SU-DHL-6 (cell line): ENCODE data around the gene CASQ2.

Source experiments
- H2AFZ ChIP-seq: fragments of 200-600 bp; sonication (generic); 2 replicates; pipeline ENCODE4 v1.6.1; 2014; ENCODE audit warnings: low read depth, mild to moderate bottlenecking, moderate library complexity, mixed read lengths, antibody characterized with exemption, low read length; ENCODE audit not compliant: severe bottlenecking
- H3F3A ChIP-seq: fragments of 200-600 bp; shearing (Covaris generic); 2 replicates; pipeline ENCODE4 v1.6.0; 2016; ENCODE audit warnings: antibody characterized with exemption, mild to moderate bottlenecking; ENCODE audit not compliant: insufficient read depth
- H3K27ac ChIP-seq: fragments of 200-600 bp; sonication (generic); 2 replicates; pipeline ENCODE4 v1.5.1; 2016; ENCODE audit warnings: low read depth, mild to moderate bottlenecking, low read length, moderate library complexity, mixed read lengths
- H3K27me3 ChIP-seq: fragments of 200-600 bp; sonication (generic), shearing (Covaris generic); 2 replicates; pipeline ENCODE4 v1.6.0; 2014; ENCODE audit warnings: mild to moderate bottlenecking, low read length
- H3K36me3 ChIP-seq: fragments of 200-600 bp; sonication (generic); 2 replicates; pipeline ENCODE4 v1.6.1; 2014; ENCODE audit warnings: mild to moderate bottlenecking, low read length, mixed read lengths
- H3K4me2 ChIP-seq: fragments of 300-600, 200-600 bp; shearing (Covaris generic), sonication (generic); 2 replicates; pipeline ENCODE4 v1.6.0; 2014; ENCODE audit warnings: low read length, low read depth, mild to moderate bottlenecking; ENCODE audit not compliant: poor library complexity, severe bottlenecking
- H3K4me3 ChIP-seq: fragments of 200-600 bp; sonication (generic); 2 replicates; pipeline ENCODE4 v1.5.1; 2014; ENCODE audit warnings: antibody characterized with exemption, low read length, mild to moderate bottlenecking, mixed read lengths; ENCODE audit not compliant: insufficient read depth, poor library complexity, severe bottlenecking
- H3K79me2 ChIP-seq: fragments of 200-600 bp; sonication (generic); 2 replicates; pipeline ENCODE4 v1.6.1; 2014; ENCODE audit warnings: mild to moderate bottlenecking, low read length, moderate library complexity; ENCODE audit not compliant: insufficient read depth
- H3K9ac ChIP-seq: fragments of 200-600 bp; sonication (generic); 2 replicates; pipeline ENCODE4 v1.7.0; 2014; ENCODE audit warnings: mild to moderate bottlenecking, low read length
- H3K9me2 ChIP-seq: fragments of 200-600 bp; sonication (generic); replicated peaks from 2 replicates; pipeline ENCODE4 v1.6.1; 2014; ENCODE audit warnings: low read length; ENCODE audit not compliant: insufficient read depth
- H3K9me3 ChIP-seq: fragments of 200-600 bp; sonication (generic); 2 replicates; pipeline ENCODE4 v1.6.1; 2014; ENCODE audit warnings: low read length, mixed read lengths; ENCODE audit not compliant: insufficient read depth
- H4K20me1 ChIP-seq: fragments of 200-600 bp; sonication (generic); 2 replicates; pipeline ENCODE4 v1.6.1; 2014; ENCODE audit warnings: low read depth, mild to moderate bottlenecking, antibody characterized with exemption, low read length, moderate library complexity, mixed read lengths
- EZH2phosphoT487 ChIP-seq: fragments of 200-600 bp; sonication (generic), shearing (Covaris generic); conservative IDR thresholded peaks from 2 replicates; pipeline ENCODE4 v1.6.1; 2018; ENCODE audit warnings: mild to moderate bottlenecking, antibody characterized with exemption, low read length, moderate library complexity, mixed read lengths
- TF ChIP-seq, protein P1 (sequence below): fragments of 200-600 bp; sonication (generic); IDR thresholded peaks from one replicate; pipeline ENCODE4 v1.5.1; 2017; ENCODE audit warnings: antibody characterized with exemption, mild to moderate bottlenecking, low read length, moderate library complexity; ENCODE audit not compliant: insufficient read depth, poor library complexity, severe bottlenecking

The CASQ2 gene

DNA sequence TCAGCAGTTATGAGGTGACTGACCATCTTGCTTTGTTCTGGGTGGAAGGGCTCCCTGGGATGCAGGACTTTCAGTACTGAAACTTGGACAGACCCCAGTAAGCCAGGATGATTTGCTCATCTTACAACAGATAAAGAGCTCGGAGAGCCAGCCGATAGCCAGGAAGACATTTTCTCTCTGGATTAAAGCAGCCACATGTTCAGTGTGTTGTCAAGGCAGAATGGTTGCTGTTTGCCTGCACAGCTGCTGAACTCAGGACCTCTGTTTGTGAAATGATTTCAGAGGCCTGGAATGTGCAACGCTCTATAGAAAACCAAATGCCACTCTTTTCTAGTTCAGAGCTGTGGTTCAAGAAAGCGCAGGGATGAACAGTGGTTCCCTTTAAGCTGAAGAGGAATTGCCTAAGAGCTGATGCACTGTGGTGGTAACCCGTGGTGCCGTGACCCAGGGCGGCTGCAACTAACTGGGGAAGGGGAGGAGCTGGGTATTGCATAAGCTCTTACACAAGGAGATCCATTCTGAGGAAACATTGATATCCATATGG is 40.7 kb downstream of the CASQ2 start:
- Histone ChIP-seq H3K79me2 (no peaks in the 10 kb centered on the region), H3K4me2 (no peak overlapping the region), H3K9me3 (no peaks in the 10 kb centered on the region), H4K20me1 (no peaks in the 10 kb centered on the region), H3K9ac (no peak overlapping the region), H3K4me3 (no peak overlapping the region), H3K36me3 (no peaks in the 10 kb centered on the region), H3F3A (no peaks in the 10 kb centered on the region), H3K27ac (no peak overlapping the region), H2AFZ (no peak overlapping the region), H3K27me3 (no peaks in the 10 kb centered on the region), H3K9me2 (no peaks in the 10 kb centered on the region)
- no peak for TF ChIP-seq EZH2phosphoT487
- TF ChIP-seq, protein P1, sequence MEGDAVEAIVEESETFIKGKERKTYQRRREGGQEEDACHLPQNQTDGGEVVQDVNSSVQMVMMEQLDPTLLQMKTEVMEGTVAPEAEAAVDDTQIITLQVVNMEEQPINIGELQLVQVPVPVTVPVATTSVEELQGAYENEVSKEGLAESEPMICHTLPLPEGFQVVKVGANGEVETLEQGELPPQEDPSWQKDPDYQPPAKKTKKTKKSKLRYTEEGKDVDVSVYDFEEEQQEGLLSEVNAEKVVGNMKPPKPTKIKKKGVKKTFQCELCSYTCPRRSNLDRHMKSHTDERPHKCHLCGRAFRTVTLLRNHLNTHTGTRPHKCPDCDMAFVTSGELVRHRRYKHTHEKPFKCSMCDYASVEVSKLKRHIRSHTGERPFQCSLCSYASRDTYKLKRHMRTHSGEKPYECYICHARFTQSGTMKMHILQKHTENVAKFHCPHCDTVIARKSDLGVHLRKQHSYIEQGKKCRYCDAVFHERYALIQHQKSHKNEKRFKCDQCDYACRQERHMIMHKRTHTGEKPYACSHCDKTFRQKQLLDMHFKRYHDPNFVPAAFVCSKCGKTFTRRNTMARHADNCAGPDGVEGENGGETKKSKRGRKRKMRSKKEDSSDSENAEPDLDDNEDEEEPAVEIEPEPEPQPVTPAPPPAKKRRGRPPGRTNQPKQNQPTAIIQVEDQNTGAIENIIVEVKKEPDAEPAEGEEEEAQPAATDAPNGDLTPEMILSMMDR: no peak

DNA sequence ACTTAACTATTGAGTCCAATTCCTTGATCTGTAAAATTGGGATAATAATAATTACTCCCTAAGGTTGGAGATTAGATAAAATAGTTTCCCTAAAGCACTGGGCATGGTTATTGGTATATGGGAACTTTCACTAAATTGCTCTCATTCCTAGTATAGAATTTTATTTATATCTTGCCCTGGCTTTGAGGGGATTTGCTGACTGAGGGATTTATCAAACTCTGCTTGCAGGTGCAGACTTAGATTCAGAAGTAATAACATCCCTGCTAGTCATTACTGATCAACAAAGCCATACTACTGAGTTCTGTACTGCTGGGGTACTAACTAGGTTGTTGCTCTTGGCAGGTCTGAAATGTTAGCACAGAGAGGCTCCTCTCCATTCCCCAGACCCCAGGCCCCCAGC is 41.9 kb downstream of the CASQ2 start:
- TF ChIP-seq, protein P1: no peak
- no peak for TF ChIP-seq EZH2phosphoT487
- H3K36me3 ChIP-seq: no peaks in the 10 kb centered on the region
- no peaks in the 10 kb centered on the region for H3K79me2 ChIP-seq
- H3K9me3 ChIP-seq: no peaks in the 10 kb centered on the region
- no peaks in the 10 kb centered on the region for H3K9me2 ChIP-seq
- no peak overlapping the region for H2AFZ ChIP-seq
- H3K4me2 ChIP-seq: no peak overlapping the region
- H3F3A ChIP-seq: no peaks in the 10 kb centered on the region
- no peak overlapping the region for H3K9ac ChIP-seq
- no peaks in the 10 kb centered on the region for H4K20me1 ChIP-seq
- no peaks in the 10 kb centered on the region for H3K27me3 ChIP-seq
- no peak overlapping the region for H3K27ac ChIP-seq
- H3K4me3 ChIP-seq: no peak overlapping the region

DNA sequence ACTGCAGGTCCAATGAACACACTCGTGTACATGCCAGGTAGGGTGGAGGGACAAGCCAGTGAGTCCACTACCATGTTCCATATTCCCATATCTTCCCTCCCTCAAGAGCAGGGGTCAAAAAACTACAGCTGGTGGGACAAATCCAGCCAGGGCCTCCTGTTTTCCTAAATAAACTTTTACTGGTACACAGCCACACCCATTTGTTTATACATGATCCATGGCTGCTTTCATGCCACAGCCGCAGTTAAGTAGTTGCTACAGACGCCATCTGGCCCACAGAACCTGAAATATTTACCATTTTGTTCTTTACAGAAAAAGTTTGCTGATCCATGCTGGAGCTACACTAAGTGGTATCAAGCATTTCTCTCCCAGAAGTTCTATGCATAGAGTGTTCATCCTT is 42.4 kb downstream of the CASQ2 start:
- no peak overlapping the region for H3K4me3 ChIP-seq
- no peaks in the 10 kb centered on the region for H3K9me2 ChIP-seq
- no peak overlapping the region for H3K9ac ChIP-seq
- H2AFZ ChIP-seq: no peak overlapping the region
- no peaks in the 10 kb centered on the region for H3K9me3 ChIP-seq
- no peaks in the 10 kb centered on the region for H3F3A ChIP-seq
- no peaks in the 10 kb centered on the region for H3K79me2 ChIP-seq
- TF ChIP-seq EZH2phosphoT487: no peak
- TF ChIP-seq, protein P1: no peak
- H3K27me3 ChIP-seq: no peaks in the 10 kb centered on the region
- no peaks in the 10 kb centered on the region for H4K20me1 ChIP-seq
- H3K36me3 ChIP-seq: no peaks in the 10 kb centered on the region
- no peak overlapping the region for H3K27ac ChIP-seq
- no peak overlapping the region for H3K4me2 ChIP-seq
